ENCODE measurements around the gene CCP110. TPM values are rescaled to one million over a fixed set of nuclear protein-coding genes. Genes with fewer than 3 reads are reported as not detected.
A peak's percentile ranks its signal among the peaks of the same experiment; 100 is the strongest.

The CCP110 gene
- total RNA-seq, 4 donors from 2014 or later, result 12.4 to 21.5 (median 15.6) TPM

DNA sequence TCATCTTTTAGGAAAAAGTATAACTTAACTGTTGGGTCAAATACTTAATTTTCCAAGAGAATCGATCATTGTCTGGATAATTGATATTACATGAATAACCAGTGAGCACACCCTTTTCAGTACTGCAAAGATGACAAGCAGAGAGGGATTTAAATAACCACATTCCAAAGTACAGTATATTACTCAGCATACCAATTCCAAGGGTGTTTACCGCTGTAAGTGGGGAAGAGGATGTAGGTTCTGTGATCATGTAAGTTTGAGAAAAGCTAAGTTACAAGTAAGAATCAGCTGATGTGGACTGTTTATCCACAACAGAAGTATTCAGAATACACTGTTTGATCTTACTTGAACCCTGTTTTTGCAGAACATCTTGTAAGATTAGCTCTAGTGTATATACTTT, 8.0 kb upstream of the CCP110 start:
- no peak for DNase-seq
- H3K27ac ChIP-seq, result peak overlapping the region in 3 of 4 donors; percentile 4 to 80 (median 47)

DNA sequence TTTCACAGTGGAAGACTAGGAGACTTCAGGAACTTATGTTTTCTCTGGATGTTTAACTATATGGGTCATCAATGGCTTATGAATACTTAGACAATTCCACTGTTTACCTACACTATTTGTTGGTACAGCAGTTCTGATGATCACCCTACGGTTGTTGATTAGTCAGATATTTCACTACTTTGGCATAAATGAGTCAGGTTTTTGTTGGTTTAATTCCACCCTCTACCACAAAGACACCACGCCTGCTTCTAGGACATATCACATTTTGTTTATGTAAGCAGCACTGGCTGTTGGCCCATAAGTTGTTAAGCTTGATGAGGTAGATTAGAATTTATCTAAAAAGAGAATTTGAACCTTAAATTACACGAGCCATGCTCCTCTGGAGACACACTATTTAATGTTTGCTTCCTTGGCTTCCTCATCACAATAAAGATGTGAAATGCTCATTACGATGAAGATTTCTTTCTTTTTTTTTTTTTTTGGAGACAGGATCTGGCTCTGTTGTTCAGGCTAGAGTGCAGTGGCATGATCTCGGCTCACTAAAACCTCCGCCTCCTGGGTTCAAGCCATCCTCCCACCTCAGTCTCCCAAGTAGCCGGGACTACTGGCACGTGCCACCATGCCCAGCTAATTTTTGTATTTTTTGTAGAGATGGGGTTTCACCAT, 6.2 kb upstream of the CCP110 start:
- peaks cover 0 to 10% (median 0%) of the 10 kb centered on the region in 3 donors for H3K36me3 ChIP-seq
- DNase-seq, result no peak
- H3K4me3 ChIP-seq, result no peak overlapping the region
- peak overlapping the region in 2 of 4 donors; percentile 19 to 80 for H3K27ac ChIP-seq
- H3K27me3 ChIP-seq, result no peaks in the 10 kb centered on the region
- no peak for TF ChIP-seq POLR2A (IDR thresholded peaks at IDR 0.05)
- no peak for TF ChIP-seq CTCF (IDR thresholded peaks at IDR 0.05)
- H3K9me3 ChIP-seq, result no peaks in the 10 kb centered on the region
- peaks cover 3 to 60% (median 6%) of the 10 kb centered on the region in 4 donors for H3K4me1 ChIP-seq

More for the DNA sequence above, 8.0 kb upstream of the CCP110 start:
- TF ChIP-seq POLR2A (IDR thresholded peaks at IDR 0.05), result no peak
- TF ChIP-seq CTCF (IDR thresholded peaks at IDR 0.05), result no peak
- H3K9me3 ChIP-seq, result no peaks in the 10 kb centered on the region
- H3K36me3 ChIP-seq, result peaks cover 0 to 10% (median 0%) of the 10 kb centered on the region in 3 donors
- H3K4me3 ChIP-seq, result no peak overlapping the region
- H3K4me1 ChIP-seq, result peaks cover 0 to 51% (median 4%) of the 10 kb centered on the region in 4 donors
- no peaks in the 10 kb centered on the region for H3K27me3 ChIP-seq

DNA sequence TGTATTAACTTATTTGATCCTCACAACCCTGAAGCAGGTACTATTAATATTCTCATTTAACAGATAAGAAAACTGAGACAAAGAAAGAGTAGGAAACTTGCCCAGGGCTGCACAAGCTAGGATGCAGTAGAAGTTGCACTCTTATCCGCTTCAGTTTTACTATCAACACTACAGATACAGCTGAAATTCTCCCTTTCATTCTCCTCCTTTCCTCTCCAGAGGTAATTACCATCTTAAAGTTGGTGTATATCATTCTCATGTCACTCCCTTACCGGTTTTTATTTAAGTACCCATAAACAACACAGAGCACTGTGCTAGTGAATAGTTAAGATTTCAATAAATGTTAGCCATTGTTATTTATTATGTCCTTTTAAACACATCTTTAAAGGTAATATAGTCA, 5.4 kb upstream of the CCP110 start:
- Histone ChIP-seq H3K27ac (no peak overlapping the region), H3K27me3 (no peaks in the 10 kb centered on the region), H3K9me3 (no peaks in the 10 kb centered on the region), H3K4me1 (peaks cover 3 to 64% (median 6%) of the 10 kb centered on the region in 4 donors), H3K36me3 (peaks cover 0 to 10% (median 0%) of the 10 kb centered on the region in 3 donors), H3K4me3 (no peak overlapping the region)
- DNase-seq, result no peak
- TF ChIP-seq POLR2A (IDR thresholded peaks at IDR 0.05) (no peak), CTCF (IDR thresholded peaks at IDR 0.05) (no peak)

GRCh38 chr16:19520861-19521331, 2.8 kb upstream of the CCP110 start:
- peaks cover 3 to 65% (median 6%) of the 10 kb centered on the region in 4 donors for H3K4me1 ChIP-seq
- peak in 1 of 2 donors; percentile 60 for TF ChIP-seq POLR2A (IDR thresholded peaks at IDR 0.05)
- no peak for TF ChIP-seq CTCF (IDR thresholded peaks at IDR 0.05)
- peak in 2 of 3 donors; percentile 58 to 69 for DNase-seq
- H3K9me3 ChIP-seq, result no peaks in the 10 kb centered on the region
- H3K4me3 ChIP-seq, result peak overlapping the region; percentile 75 to 90 (median 81)
- H3K27me3 ChIP-seq, result no peaks in the 10 kb centered on the region
- H3K27ac ChIP-seq, result peak overlapping the region; percentile 86 to 93 (median 86)
- H3K36me3 ChIP-seq, result peaks cover 0 to 10% (median 0%) of the 10 kb centered on the region in 3 donors

DNA sequence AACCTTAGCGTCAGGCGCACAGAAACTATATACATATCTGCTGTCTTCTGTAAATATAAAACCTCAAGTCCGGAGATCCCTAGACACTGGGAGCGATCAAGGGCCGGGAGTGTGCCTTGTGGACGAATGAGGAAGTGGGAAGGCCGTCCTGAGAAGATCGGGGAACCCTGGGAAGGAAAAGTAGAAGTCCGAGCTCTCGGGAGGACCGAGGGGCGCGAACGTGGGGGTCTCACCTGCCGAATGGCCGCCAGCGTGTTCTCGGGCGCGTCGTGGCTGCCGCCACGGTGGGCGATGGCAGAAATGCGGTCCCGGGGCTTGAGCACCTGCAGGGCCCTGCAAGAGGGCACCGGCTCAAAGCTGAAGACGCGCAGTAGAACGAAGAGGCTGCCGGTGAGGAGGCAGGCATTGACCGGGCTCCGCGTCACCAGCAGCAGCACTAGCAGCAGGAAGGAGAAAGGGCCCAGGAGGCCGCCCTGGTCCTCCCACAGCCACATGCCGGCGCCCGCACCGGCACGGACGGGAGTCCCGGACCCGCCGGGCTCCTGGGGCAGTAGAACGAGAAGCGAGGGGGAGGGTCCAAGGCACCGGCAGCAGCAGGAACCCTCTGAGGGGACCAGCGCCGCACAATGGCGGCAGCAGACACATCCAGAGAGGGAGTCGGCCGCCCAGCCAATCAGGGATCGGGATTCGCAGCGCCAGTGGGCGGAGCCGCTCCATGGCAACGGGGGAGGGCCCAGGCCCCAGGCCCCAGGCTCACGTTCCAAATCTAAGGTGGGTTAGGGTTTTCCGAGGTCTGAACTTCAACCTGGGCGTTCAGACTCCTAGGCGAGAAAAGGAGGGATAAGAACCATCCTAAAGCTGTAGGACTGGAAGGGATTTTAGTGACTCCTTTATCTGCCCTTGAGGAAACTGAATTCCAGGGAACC, 2.0 kb upstream of the CCP110 start, which contains the start of gene GDE1:
GDE1 (minus strand) TSS at position 628 of the 926 bp plus-strand sequence; CDS start at position 494, 134 bp downstream.
- Histone ChIP-seq H3K27me3 (no peaks in the 10 kb centered on the region), H3K27ac (peak within 1 kb of the TSS; percentile 86 to 93 (median 86)), H3K36me3 (peaks cover 0 to 2% (median 0%) of the 10 kb centered on the region in 3 donors), H3K4me1 (peaks cover 3 to 60% (median 5%) of the 10 kb centered on the region in 4 donors), H3K4me3 (peak within 1 kb of the TSS; percentile 75 to 90 (median 81)), H3K9me3 (no peaks in the 10 kb centered on the region)
- peak; percentile 96 to 98 (median 97) for DNase-seq
- TF ChIP-seq POLR2A (IDR thresholded peaks at IDR 0.05) (peak; percentile 82 to 91), CTCF (IDR thresholded peaks at IDR 0.05) (peak in 4 of 6 experiments; percentile 17 to 33 (median 27))

Data from Peyer's patch (tissue), 4 donors.